HepG2 (cell line): Measurements from ENCODE around the gene CGREF1. TPM values are rescaled to one million over a fixed set of nuclear protein-coding genes. Genes with fewer than 3 reads are reported as not detected.

ENCODE experiments used
- CCAR2 ChIP-seq: fragments of 200-400 bp; formaldehyde crosslinking; optimal IDR thresholded peaks from 2 replicates; pipeline ENCODE3; 2018; ENCODE audit warnings: low read depth, mild to moderate bottlenecking, low read length, moderate library complexity
- MAZ ChIP-seq, 2 experiments: sonication (generic) in 1 of 2; formaldehyde crosslinking in 1 of 2; IDR thresholded peaks; 2 replicates each; pipeline versions ENCODE4 v1.5.0 to v1.6.1; 2012 to 2020; ENCODE audit warnings: low read depth in 2 of 2, mild to moderate bottlenecking in 2 of 2, borderline replicate concordance in 1 of 2, improper control_type of control experiment in 1 of 2, low read length in 1 of 2, missing genetic modification reagents in 1 of 2, moderate library complexity in 1 of 2
- NBN ChIP-seq: fragments of 450-650 bp; conservative IDR thresholded peaks from 2 replicates; pipeline ENCODE4 v1.6.1; 2017
- RAD21 ChIP-seq: fragments of 450-650 bp; formaldehyde crosslinking; IDR thresholded peaks from 2 replicates; pipeline ENCODE4 v1.5.0; 2020; ENCODE audit warnings: mild to moderate bottlenecking
- RBM22 ChIP-seq: fragments of 200-400 bp; formaldehyde crosslinking; optimal IDR thresholded peaks from 2 replicates; pipeline ENCODE3; 2017; ENCODE audit warnings: mild to moderate bottlenecking, low read length, moderate library complexity
- SMARCC2 ChIP-seq: fragments of 450-650 bp; IDR thresholded peaks from 2 replicates; pipeline ENCODE4 v1.6.1; 2017; ENCODE audit warnings: antibody characterized with exemption, mild to moderate bottlenecking
- ZFP36 ChIP-seq: fragments of 150-350 bp; IDR thresholded peaks from 2 replicates; pipeline ENCODE4 v1.6.1; 2018; ENCODE audit warnings: borderline replicate concordance, low read length, low read depth; ENCODE audit not compliant: partially characterized antibody
- ZIK1 ChIP-seq: sonication (generic); formaldehyde crosslinking; IDR thresholded peaks from 2 replicates; pipeline ENCODE4 v1.5.0; 2020; ENCODE audit warnings: mild to moderate bottlenecking, low read depth, missing genetic modification reagents, borderline replicate concordance
- ZNF124 ChIP-seq: sonication (generic); formaldehyde crosslinking; IDR thresholded peaks from 2 replicates; pipeline ENCODE4 v1.4.0; 2020; ENCODE audit warnings: missing genetic modification reagents
- ZNF18 ChIP-seq: sonication (generic); formaldehyde crosslinking; IDR thresholded peaks from 2 replicates; pipeline ENCODE4 v1.8.0; 2022; ENCODE audit warnings: mild to moderate bottlenecking, missing genetic modification reagents; ENCODE audit not compliant: insufficient replicate concordance
- ZNF383 ChIP-seq: sonication (generic); formaldehyde crosslinking; IDR thresholded peaks from 2 replicates; pipeline ENCODE4 v1.4.0; 2020; ENCODE audit warnings: missing genetic modification reagents, mild to moderate bottlenecking, borderline replicate concordance
- ZNF512 ChIP-seq: sonication (generic); formaldehyde crosslinking; IDR thresholded peaks from 2 replicates; pipeline ENCODE4 v1.4.0; 2020; ENCODE audit warnings: mild to moderate bottlenecking, missing genetic modification reagents
- ZNF513 ChIP-seq: sonication (generic); formaldehyde crosslinking; conservative IDR thresholded peaks from 2 replicates; pipeline ENCODE4 v1.5.0; 2020; ENCODE audit warnings: missing genetic modification reagents
- ZNF562 ChIP-seq: sonication (generic); formaldehyde crosslinking; IDR thresholded peaks from 2 replicates; pipeline ENCODE4 v1.8.0; 2022; ENCODE audit warnings: missing genetic modification reagents, borderline replicate concordance
- ZNF577 ChIP-seq: sonication (generic); formaldehyde crosslinking; IDR thresholded peaks from 2 replicates; pipeline ENCODE4 v1.4.0; 2020; ENCODE audit warnings: mild to moderate bottlenecking, low read depth, missing genetic modification reagents, borderline replicate concordance
- ZNF761 ChIP-seq: sonication (generic); formaldehyde crosslinking; conservative IDR thresholded peaks from 2 replicates; pipeline ENCODE4 v1.4.0; 2020; ENCODE audit warnings: mild to moderate bottlenecking, missing genetic modification reagents
- ZNF879 ChIP-seq: sonication (generic); formaldehyde crosslinking; IDR thresholded peaks from 2 replicates; pipeline ENCODE4 v1.8.1; 2023; ENCODE audit warnings: missing genetic modification reagents
- polyA plus RNA-seq, 8 experiments: library from polyadenylated mRNA; depleted of rRNA in 3 of 8; stranded (reverse) in 7 of 8; unstranded in 1 of 8; fragments of >200 nt; fragmentation: Illumina TruSeq in 4 of 8; extraction: Trizol in 4 of 8; gene quantifications; 2 replicates each; pipeline versions ENCODE4 v1.2.1 to v1.2.3, GENCODE V29; 2011 to 2016; ENCODE audit warnings: low read depth in 4 of 8, missing spikeins in 1 of 8, mixed read lengths in 1 of 8; ENCODE audit not compliant: insufficient read depth in 1 of 8
- total RNA-seq, 5 experiments: library from RNA; depleted of rRNA; stranded (reverse); fragments of >200 nt; fragmentation: Illumina TruSeq; extraction: Trizol; gene quantifications; 2 replicates each; pipeline ENCODE4 v1.2.3, GENCODE V29; 2016; ENCODE audit warnings: low read depth in 1 of 5
- TF ChIP-seq, protein P1 (sequence below): sonication (generic); formaldehyde crosslinking; IDR thresholded peaks from 2 replicates; pipeline ENCODE4; 2020; ENCODE audit warnings: missing genetic modification reagents, mild to moderate bottlenecking, borderline replicate concordance

The CGREF1 gene
- total and polyA plus RNA-seq, 2 of the 13 experiments (the other 11 are each of a cell fraction or from before 2014, with no cell fraction given) = 13.9 to 23.4 TPM

DNA sequence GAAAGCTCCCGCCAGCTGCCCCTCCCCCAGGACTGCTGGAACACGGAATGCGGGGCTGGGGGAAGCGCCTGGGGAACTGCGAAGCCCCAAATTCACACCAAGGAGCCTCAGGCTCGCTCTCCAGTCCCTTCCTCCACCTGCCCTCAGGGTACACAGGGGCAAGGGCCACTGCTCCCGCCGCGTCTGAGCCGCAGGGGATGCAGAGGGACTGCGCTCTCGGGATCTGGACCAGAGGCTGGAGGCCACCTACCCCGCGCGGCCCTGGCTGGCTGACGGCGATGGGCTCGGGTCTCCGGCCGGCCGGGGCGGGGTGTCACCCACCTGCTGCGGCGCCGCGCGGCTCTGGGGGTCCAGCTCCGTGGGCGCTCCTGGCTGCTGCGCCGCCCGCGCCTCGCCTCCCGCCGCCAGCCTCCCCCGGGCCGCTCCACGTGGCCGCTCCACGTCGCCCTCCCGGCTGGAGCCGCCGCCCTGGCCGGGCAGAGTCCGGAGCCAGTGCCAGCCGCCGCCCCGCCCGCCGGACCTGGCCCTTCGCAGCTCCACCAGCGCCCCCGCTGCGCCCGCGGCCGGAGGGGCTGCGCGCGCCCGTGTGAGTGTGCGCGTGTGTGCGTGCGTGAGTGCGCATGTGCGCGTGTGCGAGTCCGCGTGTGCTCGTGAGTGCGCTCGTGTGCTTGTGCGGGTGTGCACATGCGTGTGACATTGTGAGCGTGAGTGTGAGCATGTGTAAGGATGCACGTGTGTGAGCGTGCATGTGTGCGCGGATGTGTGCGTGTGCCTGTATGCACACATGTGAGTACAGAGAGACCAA is at the start of gene CGREF1 (continued):
- TF ChIP-seq ZNF18 (CRISPR knock-in tag) (no peak), MAZ (IDR thresholded peaks at IDR 0.05; ENCODE audit: borderline replicate concordance, low read depth, low read length) (no peak; the same call in 1 of the 2 replicates), MAZ (CRISPR knock-in tag; IDR thresholded peaks at IDR 0.05; ENCODE audit: low read depth) (peak; percentile 59), RAD21 (CRISPR knock-in tag) (no peak), RBM22 (no peak), CCAR2 (no peak), ZNF383 (CRISPR knock-in tag) (no peak), ZNF879 (CRISPR knock-in tag) (no peak), ZNF124 (no peak), ZNF761 (peak; percentile 51; the same call in 1 of the 2 replicates), ZNF513 (CRISPR knock-in tag) (no peak), ZFP36 (no peak), NBN (no peak), SMARCC2 (no peak), ZNF512 (no peak), ZNF562 (no peak), ZNF577 (no peak), ZIK1 (no peak)
- TF ChIP-seq, protein P1, sequence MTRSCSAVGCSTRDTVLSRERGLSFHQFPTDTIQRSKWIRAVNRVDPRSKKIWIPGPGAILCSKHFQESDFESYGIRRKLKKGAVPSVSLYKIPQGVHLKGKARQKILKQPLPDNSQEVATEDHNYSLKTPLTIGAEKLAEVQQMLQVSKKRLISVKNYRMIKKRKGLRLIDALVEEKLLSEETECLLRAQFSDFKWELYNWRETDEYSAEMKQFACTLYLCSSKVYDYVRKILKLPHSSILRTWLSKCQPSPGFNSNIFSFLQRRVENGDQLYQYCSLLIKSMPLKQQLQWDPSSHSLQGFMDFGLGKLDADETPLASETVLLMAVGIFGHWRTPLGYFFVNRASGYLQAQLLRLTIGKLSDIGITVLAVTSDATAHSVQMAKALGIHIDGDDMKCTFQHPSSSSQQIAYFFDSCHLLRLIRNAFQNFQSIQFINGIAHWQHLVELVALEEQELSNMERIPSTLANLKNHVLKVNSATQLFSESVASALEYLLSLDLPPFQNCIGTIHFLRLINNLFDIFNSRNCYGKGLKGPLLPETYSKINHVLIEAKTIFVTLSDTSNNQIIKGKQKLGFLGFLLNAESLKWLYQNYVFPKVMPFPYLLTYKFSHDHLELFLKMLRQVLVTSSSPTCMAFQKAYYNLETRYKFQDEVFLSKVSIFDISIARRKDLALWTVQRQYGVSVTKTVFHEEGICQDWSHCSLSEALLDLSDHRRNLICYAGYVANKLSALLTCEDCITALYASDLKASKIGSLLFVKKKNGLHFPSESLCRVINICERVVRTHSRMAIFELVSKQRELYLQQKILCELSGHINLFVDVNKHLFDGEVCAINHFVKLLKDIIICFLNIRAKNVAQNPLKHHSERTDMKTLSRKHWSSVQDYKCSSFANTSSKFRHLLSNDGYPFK = no peak
